HepG2 (cell line): Measurements from ENCODE around the gene FHIT. TPM values are rescaled to one million over a fixed set of nuclear protein-coding genes. Genes with fewer than 3 reads are reported as not detected.

Experiments used
- FLYWCH1 ChIP-seq: sonication (generic); formaldehyde crosslinking; IDR thresholded peaks from 2 replicates; pipeline ENCODE4 v1.8.1; 2023; ENCODE audit warnings: mild to moderate bottlenecking, missing genetic modification reagents
- KMT2B ChIP-seq: IDR thresholded peaks from 2 replicates; pipeline ENCODE4 v1.6.1; 2016; ENCODE audit warnings: missing genetic modification reagents, missing compliant biosample characterization
- MNT ChIP-seq: fragments of 450-650 bp; IDR thresholded peaks from 2 replicates; pipeline ENCODE4 v1.6.1; 2016
- NR2F2 ChIP-seq: IDR thresholded peaks from 2 replicates; pipeline ENCODE4 v1.6.1; 2012; ENCODE audit warnings: low read depth, inconsistent platforms, borderline replicate concordance
- SYNCRIP ChIP-seq: fragments of 200-400 bp; formaldehyde crosslinking; IDR thresholded peaks from 2 replicates; pipeline ENCODE4 v1.6.1; 2018; ENCODE audit warnings: mild to moderate bottlenecking, low read depth, low read length; ENCODE audit not compliant: insufficient read depth
- TEAD3 ChIP-seq: optimal IDR thresholded peaks from 2 replicates; pipeline ENCODE3; 2016; ENCODE audit warnings: borderline replicate concordance
- ZNF563 ChIP-seq: sonication (generic); formaldehyde crosslinking; IDR thresholded peaks from 2 replicates; pipeline ENCODE4 v1.8.0; 2022; ENCODE audit warnings: mild to moderate bottlenecking, moderate library complexity, missing genetic modification reagents
- ZNF672 ChIP-seq: sonication (generic); formaldehyde crosslinking; IDR thresholded peaks from 2 replicates; pipeline ENCODE4 v1.8.1; 2022; ENCODE audit warnings: missing genetic modification reagents
- ZNF749 ChIP-seq: sonication (generic); formaldehyde crosslinking; IDR thresholded peaks from 2 replicates; pipeline ENCODE4 v1.8.0; 2022; ENCODE audit warnings: mild to moderate bottlenecking, missing genetic modification reagents, moderate library complexity, borderline replicate concordance
- polyA plus RNA-seq, 8 experiments: library from polyadenylated mRNA; depleted of rRNA in 3 of 8; stranded (reverse) in 7 of 8; unstranded in 1 of 8; fragments of >200 nt; fragmentation: Illumina TruSeq in 4 of 8; extraction: Trizol in 4 of 8; gene quantifications; 2 replicates each; pipeline versions ENCODE4 v1.2.1 to v1.2.3, GENCODE V29; 2011 to 2016; ENCODE audit warnings: low read depth in 4 of 8, missing spikeins in 1 of 8, mixed read lengths in 1 of 8; ENCODE audit not compliant: insufficient read depth in 1 of 8
- total RNA-seq, 5 experiments: library from RNA; depleted of rRNA; stranded (reverse); fragments of >200 nt; fragmentation: Illumina TruSeq; extraction: Trizol; gene quantifications; 2 replicates each; pipeline ENCODE4 v1.2.3, GENCODE V29; 2016; ENCODE audit warnings: low read depth in 1 of 5
- TF ChIP-seq, protein P1 (sequence below): sonication (generic); formaldehyde crosslinking; IDR thresholded peaks from 2 replicates; pipeline ENCODE4 v1.4.0; 2020; ENCODE audit warnings: missing genetic modification reagents

FHIT gene
- total and polyA plus RNA-seq, 2 of the 13 experiments (the other 11 are each of a cell fraction or from before 2014, with no cell fraction given), result 4.0 to 4.6 TPM

GRCh38 chr3:60094392-60094947, 1156.8 kb downstream of the FHIT start (continued):
- no peak for TF ChIP-seq MNT
- no peak for TF ChIP-seq ZNF749 (CRISPR knock-in tag)
- TF ChIP-seq FLYWCH1 (CRISPR knock-in tag), result no peak
- no peak for TF ChIP-seq TEAD3 (CRISPR knock-in tag)
- TF ChIP-seq, protein P1, sequence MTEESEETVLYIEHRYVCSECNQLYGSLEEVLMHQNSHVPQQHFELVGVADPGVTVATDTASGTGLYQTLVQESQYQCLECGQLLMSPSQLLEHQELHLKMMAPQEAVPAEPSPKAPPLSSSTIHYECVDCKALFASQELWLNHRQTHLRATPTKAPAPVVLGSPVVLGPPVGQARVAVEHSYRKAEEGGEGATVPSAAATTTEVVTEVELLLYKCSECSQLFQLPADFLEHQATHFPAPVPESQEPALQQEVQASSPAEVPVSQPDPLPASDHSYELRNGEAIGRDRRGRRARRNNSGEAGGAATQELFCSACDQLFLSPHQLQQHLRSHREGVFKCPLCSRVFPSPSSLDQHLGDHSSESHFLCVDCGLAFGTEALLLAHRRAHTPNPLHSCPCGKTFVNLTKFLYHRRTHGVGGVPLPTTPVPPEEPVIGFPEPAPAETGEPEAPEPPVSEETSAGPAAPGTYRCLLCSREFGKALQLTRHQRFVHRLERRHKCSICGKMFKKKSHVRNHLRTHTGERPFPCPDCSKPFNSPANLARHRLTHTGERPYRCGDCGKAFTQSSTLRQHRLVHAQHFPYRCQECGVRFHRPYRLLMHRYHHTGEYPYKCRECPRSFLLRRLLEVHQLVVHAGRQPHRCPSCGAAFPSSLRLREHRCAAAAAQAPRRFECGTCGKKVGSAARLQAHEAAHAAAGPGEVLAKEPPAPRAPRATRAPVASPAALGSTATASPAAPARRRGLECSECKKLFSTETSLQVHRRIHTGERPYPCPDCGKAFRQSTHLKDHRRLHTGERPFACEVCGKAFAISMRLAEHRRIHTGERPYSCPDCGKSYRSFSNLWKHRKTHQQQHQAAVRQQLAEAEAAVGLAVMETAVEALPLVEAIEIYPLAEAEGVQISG (CRISPR knock-in tag), result no peak
- no peak for TF ChIP-seq KMT2B (CRISPR knock-in tag)
- TF ChIP-seq ZNF563, result no peak
- no peak for TF ChIP-seq ZNF672 (CRISPR knock-in tag)
- no peak for TF ChIP-seq NR2F2
- TF ChIP-seq SYNCRIP, result no peak
- TF ChIP-seq, all 625 proteins: peak for 0
